ENCODE measurements around the gene KCNAB2.

The KCNAB2 gene

DNA sequence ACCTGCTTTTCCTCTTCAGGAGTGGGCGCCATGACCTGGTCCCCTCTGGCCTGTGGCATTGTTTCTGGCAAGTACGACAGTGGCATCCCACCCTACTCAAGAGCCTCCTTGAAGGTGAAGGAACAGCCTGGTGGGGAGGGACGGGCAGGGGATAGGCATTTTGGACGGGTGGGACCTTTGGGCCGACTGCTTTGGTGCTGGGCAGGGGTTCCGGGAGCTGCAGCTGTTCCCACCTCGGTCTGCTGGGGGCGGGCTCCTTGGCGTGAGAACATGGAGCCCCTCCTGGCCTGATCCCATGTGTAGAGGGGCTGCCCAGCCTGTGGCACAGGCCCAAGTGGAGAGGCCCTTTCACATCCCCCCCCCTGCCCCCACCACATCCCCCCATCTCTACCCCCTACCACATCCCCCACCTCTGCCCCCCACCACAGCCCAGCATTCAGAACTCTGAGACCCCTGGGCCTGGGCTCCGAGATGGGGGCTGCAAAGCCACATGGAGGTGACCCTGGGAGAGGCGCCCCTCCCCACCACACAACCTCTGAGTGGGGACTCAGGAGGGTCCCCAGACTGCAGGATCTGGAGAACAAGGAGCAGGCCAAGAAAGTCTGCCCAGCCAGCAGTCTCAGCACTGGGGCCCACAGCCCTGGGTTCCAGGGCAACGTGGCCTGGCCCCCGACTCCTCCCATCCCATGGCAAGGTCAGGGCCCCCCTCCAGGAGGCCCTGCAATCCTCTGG lies 50.0 kb downstream of the KCNAB2 start:
- Histone ChIP-seq H3K4me3 (ENCODE audit: insufficient read depth, low read depth, low read length) (no peak overlapping the region), H3K27ac (ENCODE audit: insufficient read depth, low read depth, low read length, poor library complexity, severe bottlenecking) (no peak overlapping the region), H3K9me3 (ENCODE audit: control insufficient read depth, low read length) (no peaks in the 10 kb centered on the region), H3K4me1 (ENCODE audit: control insufficient read depth, insufficient read depth, low read length) (no peaks in the 10 kb centered on the region), H3K27me3 (ENCODE audit: control insufficient read depth, insufficient read depth, low read length, poor library complexity, severe bottlenecking) (no peaks in the 10 kb centered on the region), H3K36me3 (ENCODE audit: control insufficient read depth, insufficient read depth, low read length) (no peaks in the 10 kb centered on the region)
- 90 to 91% methylated on average over 13 of the region's 13 CpGs for WGBS, 2 experiments

DNA sequence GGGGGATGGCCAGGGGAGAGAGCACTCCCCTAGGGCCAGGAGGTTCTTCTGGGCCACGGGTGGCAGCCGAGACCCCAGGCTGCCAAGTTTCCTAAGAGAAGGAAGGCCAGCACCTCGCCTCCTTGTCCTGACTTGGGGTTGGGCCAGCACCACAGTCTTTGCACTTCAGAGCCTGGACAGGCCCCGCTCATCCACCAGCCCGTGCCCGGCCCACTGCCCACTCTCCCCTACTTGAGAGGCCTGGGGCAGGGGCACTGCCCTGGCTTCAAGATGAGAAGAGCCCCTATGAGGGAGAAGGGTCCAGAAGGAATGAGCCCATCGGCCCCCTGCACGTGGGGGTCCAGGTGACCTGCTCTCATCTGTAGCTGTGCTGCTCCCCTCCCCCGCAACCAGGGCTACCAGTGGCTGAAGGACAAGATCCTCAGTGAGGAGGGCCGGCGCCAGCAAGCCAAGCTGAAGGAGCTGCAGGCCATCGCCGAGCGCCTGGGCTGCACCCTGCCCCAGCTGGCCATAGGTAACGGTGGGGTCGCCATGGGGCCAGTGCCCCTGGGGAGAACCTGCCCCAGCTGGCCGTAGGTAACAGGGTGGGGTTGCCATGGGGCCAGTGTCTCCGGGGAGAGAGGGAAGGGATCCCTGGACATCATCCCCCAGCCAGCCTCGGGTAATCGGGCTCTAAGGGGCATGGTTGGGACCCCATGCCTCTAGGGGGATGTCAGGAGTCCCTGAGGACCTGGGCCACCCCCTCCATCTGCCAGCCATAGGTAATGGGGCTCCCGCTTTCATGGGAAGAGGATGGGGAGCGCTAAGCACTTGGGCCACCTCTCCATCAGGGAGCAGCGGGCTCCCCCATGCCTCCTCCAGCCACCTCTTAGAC lies 50.8 kb downstream of the KCNAB2 start:
- Histone ChIP-seq H3K9me3 (ENCODE audit: control insufficient read depth, low read length) (no peaks in the 10 kb centered on the region), H3K36me3 (ENCODE audit: control insufficient read depth, insufficient read depth, low read length) (no peaks in the 10 kb centered on the region), H3K27me3 (ENCODE audit: control insufficient read depth, insufficient read depth, low read length, poor library complexity, severe bottlenecking) (no peaks in the 10 kb centered on the region), H3K4me3 (ENCODE audit: insufficient read depth, low read depth, low read length) (no peak overlapping the region), H3K27ac (ENCODE audit: insufficient read depth, low read depth, low read length, poor library complexity, severe bottlenecking) (no peak overlapping the region), H3K4me1 (ENCODE audit: control insufficient read depth, insufficient read depth, low read length) (peaks cover 5% of the 10 kb centered on the region)
- WGBS, 2 experiments, result 92 to 93% methylated on average over 23 of the region's 23 CpGs

DNA sequence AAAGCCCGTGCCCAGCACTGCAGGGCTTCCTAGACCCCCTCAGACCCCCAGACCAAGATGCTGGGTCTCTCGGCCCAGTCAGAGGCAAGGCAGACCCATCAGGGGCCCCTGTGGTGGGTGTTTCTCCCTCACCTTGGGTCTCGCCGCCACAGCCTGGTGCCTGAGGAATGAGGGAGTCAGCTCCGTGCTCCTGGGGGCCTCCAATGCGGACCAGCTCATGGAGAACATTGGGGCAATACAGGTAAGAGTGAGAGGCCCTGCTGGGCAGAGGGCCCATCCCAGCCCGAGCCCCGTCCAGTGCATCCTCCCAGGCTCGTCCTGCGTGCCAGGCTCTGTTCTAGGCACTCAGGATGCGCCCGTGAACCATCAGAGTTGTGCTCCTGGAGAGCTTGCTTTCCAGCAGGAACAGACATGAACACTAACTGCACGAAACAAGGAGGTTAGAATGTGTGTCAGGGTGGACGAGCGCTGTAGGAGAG lies 51.5 kb downstream of the KCNAB2 start:
- WGBS, 2 experiments, result 92 to 94% methylated on average over 15 of the region's 15 CpGs
- no peaks in the 10 kb centered on the region for H3K9me3 ChIP-seq (ENCODE audit: control insufficient read depth, low read length)
- peaks cover 8% of the 10 kb centered on the region for H3K4me1 ChIP-seq (ENCODE audit: control insufficient read depth, insufficient read depth, low read length)
- H3K27ac ChIP-seq (ENCODE audit: insufficient read depth, low read depth, low read length, poor library complexity, severe bottlenecking), result no peak overlapping the region
- no peaks in the 10 kb centered on the region for H3K36me3 ChIP-seq (ENCODE audit: control insufficient read depth, insufficient read depth, low read length)
- no peaks in the 10 kb centered on the region for H3K27me3 ChIP-seq (ENCODE audit: control insufficient read depth, insufficient read depth, low read length, poor library complexity, severe bottlenecking)
- no peak overlapping the region for H3K4me3 ChIP-seq (ENCODE audit: insufficient read depth, low read depth, low read length)

DNA sequence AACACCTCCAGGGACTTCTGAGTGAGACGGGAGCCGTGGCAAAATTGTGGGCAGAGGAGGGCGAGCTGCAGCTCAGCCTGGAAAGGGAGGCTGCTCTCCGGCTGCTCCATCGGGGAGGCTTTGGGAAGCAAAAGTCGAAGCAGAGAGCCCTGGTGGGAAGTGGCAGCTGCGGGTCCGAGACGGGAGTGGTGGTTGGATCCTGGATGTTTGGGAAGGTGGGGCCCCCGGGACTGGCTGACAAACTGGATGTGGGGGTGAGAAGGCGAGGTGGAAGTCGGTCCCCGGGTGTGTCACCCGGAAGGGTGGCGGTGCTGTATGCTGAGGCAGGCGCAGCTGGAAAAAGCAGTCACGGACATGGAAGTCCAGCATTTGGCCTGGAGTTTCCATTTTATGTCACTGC lies 52.1 kb downstream of the KCNAB2 start:
- Histone ChIP-seq H3K4me1 (ENCODE audit: control insufficient read depth, insufficient read depth, low read length) (peaks cover 8% of the 10 kb centered on the region), H3K36me3 (ENCODE audit: control insufficient read depth, insufficient read depth, low read length) (no peaks in the 10 kb centered on the region), H3K27me3 (ENCODE audit: control insufficient read depth, insufficient read depth, low read length, poor library complexity, severe bottlenecking) (no peaks in the 10 kb centered on the region), H3K27ac (ENCODE audit: insufficient read depth, low read depth, low read length, poor library complexity, severe bottlenecking) (no peak overlapping the region), H3K4me3 (ENCODE audit: insufficient read depth, low read depth, low read length) (no peak overlapping the region), H3K9me3 (ENCODE audit: control insufficient read depth, low read length) (no peaks in the 10 kb centered on the region)
- 93 to 94% methylated on average over 17 of the region's 17 CpGs for WGBS, 2 experiments

- H3K9me3 ChIP-seq (ENCODE audit: control insufficient read depth, low read length), result no peaks in the 10 kb centered on the region
- no peaks in the 10 kb centered on the region for H3K36me3 ChIP-seq (ENCODE audit: control insufficient read depth, insufficient read depth, low read length)
- no peak overlapping the region for H3K4me3 ChIP-seq (ENCODE audit: insufficient read depth, low read depth, low read length)
- WGBS, 2 experiments, result 92 to 95% methylated on average over 24 of the region's 24 CpGs
- no peak overlapping the region for H3K27ac ChIP-seq (ENCODE audit: insufficient read depth, low read depth, low read length, poor library complexity, severe bottlenecking)
- H3K4me1 ChIP-seq (ENCODE audit: control insufficient read depth, insufficient read depth, low read length), result peaks cover 8% of the 10 kb centered on the region
- no peaks in the 10 kb centered on the region for H3K27me3 ChIP-seq (ENCODE audit: control insufficient read depth, insufficient read depth, low read length, poor library complexity, severe bottlenecking)
These were observed 52.9 kb downstream of the KCNAB2 start for GRCh38 chr1:6098303-6099215.

GRCh38 chr1:6099297-6099696 lies 53.6 kb downstream of the KCNAB2 start:
- no peak overlapping the region for H3K27ac ChIP-seq (ENCODE audit: insufficient read depth, low read depth, low read length, poor library complexity, severe bottlenecking)
- WGBS, 2 experiments, result 94% methylated on average over 15 of the region's 15 CpGs
- no peaks in the 10 kb centered on the region for H3K36me3 ChIP-seq (ENCODE audit: control insufficient read depth, insufficient read depth, low read length)
- H3K4me3 ChIP-seq (ENCODE audit: insufficient read depth, low read depth, low read length), result no peak overlapping the region
- no peaks in the 10 kb centered on the region for H3K9me3 ChIP-seq (ENCODE audit: control insufficient read depth, low read length)
- no peaks in the 10 kb centered on the region for H3K27me3 ChIP-seq (ENCODE audit: control insufficient read depth, insufficient read depth, low read length, poor library complexity, severe bottlenecking)
- peaks cover 8% of the 10 kb centered on the region for H3K4me1 ChIP-seq (ENCODE audit: control insufficient read depth, insufficient read depth, low read length)

DNA sequence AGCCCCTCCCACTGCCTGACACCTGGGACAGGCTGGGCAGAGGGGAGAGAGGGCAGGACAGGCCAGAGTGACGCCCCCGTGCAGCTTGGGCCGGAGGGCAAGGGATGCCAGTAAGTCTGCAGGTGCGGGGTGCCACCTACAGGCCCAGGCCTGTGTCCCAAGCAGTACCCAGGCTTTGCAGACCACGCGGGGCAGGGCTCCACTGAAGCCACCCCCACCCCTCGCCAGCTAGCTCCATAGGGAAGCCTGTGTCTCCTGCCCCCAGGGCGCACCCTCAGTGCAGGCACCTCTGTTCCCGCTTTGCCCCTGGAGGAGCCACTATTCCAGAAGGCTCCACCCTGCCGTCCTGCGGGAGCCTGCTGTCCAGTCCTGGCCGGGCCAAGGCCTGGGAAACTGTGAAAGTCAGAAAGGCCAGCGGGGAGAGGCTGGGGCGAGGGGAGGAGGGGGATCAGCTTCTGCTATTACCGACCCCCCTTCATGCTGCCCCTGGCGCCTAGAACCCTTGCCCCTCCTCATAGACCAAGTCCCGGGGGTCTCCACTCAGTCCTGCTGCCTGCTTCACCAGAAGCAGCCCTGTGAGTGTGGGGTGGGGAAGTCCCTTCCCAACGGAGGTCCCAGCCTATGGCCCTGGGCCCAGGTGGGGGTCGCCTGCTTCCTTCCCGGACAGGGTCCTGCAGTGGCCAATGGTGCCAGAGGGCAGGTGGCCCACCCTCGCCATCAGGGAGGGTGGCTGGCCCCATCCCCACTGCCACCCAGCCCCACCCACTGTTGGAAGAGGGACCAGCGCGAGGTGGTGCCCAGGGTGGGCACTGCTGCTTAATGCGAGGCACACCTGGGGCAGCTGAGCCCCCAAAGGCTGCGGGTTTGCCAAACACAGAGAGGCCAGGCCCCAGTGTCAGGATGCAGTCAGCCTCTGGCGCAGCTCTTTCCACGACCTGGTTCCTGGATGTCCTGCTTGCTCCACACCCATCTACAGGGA lies 54.4 kb downstream of the KCNAB2 start:
- H3K9me3 ChIP-seq (ENCODE audit: control insufficient read depth, low read length), result no peaks in the 10 kb centered on the region
- H3K4me3 ChIP-seq (ENCODE audit: insufficient read depth, low read depth, low read length), result no peak overlapping the region
- H3K27me3 ChIP-seq (ENCODE audit: control insufficient read depth, insufficient read depth, low read length, poor library complexity, severe bottlenecking), result no peaks in the 10 kb centered on the region
- H3K36me3 ChIP-seq (ENCODE audit: control insufficient read depth, insufficient read depth, low read length), result no peaks in the 10 kb centered on the region
- H3K4me1 ChIP-seq (ENCODE audit: control insufficient read depth, insufficient read depth, low read length), result peaks cover 8% of the 10 kb centered on the region
- 90 to 93% methylated on average over 27 of the region's 27 CpGs for WGBS, 2 experiments
- H3K27ac ChIP-seq (ENCODE audit: insufficient read depth, low read depth, low read length, poor library complexity, severe bottlenecking), result no peak overlapping the region

GRCh38 chr1:6100861-6101783 lies 55.4 kb downstream of the KCNAB2 start:
- Histone ChIP-seq H3K27me3 (ENCODE audit: control insufficient read depth, insufficient read depth, low read length, poor library complexity, severe bottlenecking) (no peaks in the 10 kb centered on the region), H3K9me3 (ENCODE audit: control insufficient read depth, low read length) (no peaks in the 10 kb centered on the region), H3K36me3 (ENCODE audit: control insufficient read depth, insufficient read depth, low read length) (no peaks in the 10 kb centered on the region), H3K4me3 (ENCODE audit: insufficient read depth, low read depth, low read length) (no peak overlapping the region), H3K4me1 (ENCODE audit: control insufficient read depth, insufficient read depth, low read length) (peaks cover 8% of the 10 kb centered on the region), H3K27ac (ENCODE audit: insufficient read depth, low read depth, low read length, poor library complexity, severe bottlenecking) (no peak overlapping the region)
- 84 to 86% methylated on average over 23 of the region's 23 CpGs for WGBS, 2 experiments

Measured in ectodermal cell (in vitro differentiated cells).